HG02759 (cell line): Measurements from ENCODE around the gene ZNF678.
"Not testable (repeated sequence)": the region's sequence is repeated elsewhere in the genome, so short reads cannot be mapped to it uniquely, and the experiment has no call there.

ENCODE experiments used
- ATAC-seq: cut with Tn5 transposase; IDR thresholded peaks from one replicate; pipeline ENCODE4 v1.9.1; 2021; ENCODE audit warnings: mild to moderate bottlenecking, moderate library complexity; ENCODE audit not compliant: unreplicated experiment

The ZNF678 gene

DNA sequence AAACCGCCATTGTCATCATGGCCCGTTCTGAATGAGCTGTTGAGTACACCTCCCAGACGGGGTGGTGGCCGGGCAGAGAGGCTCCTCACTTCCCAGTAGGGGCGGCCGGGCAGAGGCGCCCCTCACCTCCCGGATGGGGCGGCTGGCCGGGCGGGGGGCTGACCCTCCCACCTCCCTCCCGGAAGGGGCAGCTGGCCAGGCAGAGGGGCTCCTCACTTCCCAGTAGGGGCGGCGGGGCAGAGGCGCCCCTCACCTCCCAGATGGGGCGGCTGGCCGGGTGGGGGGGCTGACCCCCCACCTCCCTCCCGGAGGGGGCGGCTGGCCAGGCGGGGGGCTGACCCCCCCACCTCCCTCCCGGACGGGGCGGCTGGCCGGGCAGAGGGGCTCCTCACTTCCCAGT is 147.1 kb downstream of the ZNF678 start:
- not testable (repeated sequence) for ATAC-seq

DNA sequence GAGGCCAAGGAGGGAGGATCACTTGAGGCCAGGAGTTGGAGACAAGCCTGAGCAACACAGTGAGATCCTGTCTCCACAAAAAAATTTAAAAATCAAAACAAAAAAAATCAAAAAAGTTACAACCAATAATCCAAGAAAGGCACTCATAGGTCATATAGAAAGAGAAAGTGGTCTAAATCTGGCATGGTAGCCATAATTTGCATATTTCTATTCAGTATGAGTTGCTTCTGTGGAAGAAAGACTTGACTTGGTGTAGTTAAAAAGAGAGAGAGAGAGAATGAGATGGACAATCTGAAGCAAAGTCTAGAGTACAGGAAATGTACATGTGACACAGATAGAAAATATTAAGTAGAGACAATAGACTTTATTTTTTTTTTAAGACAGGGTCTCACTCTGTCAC is 149.3 kb downstream of the ZNF678 start:
- peak; percentile 45 for ATAC-seq

DNA sequence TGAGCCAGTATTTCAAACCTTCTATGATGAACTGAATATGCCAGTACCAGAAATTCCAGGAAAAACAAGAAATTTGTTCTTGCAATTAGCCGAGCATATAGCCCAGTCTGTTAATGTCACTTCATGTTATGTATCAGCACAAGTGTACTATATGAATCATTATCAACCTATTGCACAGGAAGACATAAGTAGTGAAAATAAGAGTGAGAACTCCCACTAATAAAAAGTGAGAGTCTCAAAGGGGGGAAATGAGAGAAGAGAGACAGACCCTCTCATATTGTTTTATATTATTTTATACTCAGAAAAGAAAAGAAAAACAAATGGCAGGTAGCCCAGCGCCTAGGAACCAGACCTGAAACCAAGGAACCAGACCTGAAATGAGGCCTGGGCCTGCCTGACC is 155.6 kb downstream of the ZNF678 start:
- ATAC-seq = no peak

DNA sequence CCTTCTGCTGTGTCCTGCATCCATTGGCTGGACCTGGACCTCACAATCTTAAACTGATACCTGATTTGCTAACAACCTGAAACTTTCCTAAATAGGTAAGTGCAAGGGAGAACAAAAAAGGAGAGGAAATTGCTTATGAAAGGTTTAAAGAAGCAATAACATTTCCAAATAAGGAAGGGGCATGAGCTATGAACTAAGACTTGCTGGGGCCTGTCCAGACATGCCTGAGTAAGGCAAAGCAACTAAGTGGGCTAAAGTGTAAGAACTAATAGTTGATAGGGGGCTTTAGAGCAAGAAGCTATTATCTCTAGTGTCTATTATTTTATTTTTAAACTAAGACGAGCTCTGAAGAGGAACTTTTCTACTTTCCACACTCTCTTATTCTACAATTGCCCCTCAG is 160.1 kb downstream of the ZNF678 start:
- ATAC-seq = no peak

DNA sequence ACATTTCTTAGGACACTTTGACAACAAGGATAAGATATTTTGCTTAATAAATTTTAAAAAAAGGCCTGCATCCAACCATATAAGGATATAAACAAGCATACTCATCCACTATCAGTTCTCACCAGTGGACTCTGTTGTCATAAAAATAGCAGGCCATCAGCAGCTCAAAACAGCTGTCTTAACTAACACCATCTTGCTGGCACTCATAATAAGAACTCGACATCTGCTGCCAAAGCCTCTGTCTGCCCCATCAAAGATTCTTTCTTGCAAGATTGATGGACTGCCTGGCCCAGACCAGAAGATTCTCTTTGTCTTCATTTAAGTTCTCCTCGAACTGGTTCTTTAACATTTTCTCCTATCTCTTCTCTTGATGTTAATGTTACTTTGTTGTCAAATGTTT is 161.7 kb downstream of the ZNF678 start:
- no peak for ATAC-seq

DNA sequence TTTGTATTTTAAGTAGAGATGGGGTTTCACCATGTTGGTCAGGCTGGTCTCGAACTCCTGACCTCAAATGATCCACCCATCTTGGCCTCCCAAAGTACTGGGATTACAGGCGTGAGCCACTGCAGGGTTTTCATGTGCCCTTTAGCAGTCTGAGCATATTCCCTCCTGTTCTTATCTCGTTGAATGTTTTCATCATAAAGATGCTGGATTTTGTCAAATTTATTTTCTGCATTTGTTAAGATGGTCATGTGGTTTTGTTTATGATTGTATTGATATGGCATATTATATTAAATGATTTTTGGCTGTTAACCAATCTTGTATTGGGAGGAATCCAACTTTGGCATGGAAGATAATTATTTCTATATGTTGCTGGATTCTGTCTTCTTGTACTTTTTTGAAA is 163.0 kb downstream of the ZNF678 start:
- ATAC-seq = no peak
